Stimulated activated CD4-positive, alpha-beta T cell treated with anti-CD3 and anti-CD28 coated beads, TNF-alpha, amount 100 ng/mL, for 48 hours (primary cell): ENCODE data around the gene SH2D7.

ENCODE experiments used
- DNase-seq, 3 donors: peaks; one replicate each; pipeline ENCODE4 v3.0.0-alpha.2; 2020; ENCODE audit warnings: low read depth in 3 of 3

The SH2D7 gene

DNA sequence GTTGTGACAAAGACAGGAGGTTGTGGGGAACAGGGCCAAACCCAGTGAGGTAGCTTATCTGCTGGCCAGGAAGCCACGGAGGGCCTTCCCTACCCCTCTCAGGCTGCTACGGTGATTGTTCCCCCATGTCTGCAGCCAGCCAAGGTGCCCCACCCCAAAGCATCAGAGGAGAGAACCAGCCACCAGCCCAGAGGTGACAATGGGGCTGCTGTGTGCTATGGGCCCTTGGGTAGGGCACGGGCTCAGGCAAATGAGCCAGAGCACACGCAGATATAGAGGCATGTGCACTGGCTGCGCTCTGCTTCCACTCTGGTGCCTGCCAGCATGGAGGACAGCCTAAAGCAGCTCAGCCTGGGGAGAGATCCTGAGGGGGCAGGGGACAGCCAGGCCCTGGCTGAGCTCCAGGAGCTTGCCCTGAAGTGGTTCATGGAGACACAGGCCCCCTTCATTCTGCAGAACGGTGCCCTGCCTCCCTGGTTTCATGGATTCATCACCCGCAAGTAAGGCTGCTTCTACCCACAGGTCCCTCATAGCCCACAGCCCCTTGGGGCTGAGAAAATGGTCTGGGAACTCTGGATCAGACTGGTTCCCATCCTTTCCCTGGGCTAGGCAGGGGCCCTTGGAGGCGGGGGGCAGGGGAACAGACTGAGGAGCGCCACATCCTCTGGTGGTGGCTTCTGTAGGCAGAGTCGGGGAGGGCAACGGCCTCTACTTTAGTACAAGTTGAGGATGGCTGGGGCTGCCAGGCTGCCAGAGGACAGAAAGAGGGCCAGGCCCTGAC is at the start of gene SH2D7:
TSS of gene SH2D7 (plus strand) at position 301 of the 781 bp plus-strand sequence. CDS start at position 325, 24 bp downstream.
- DNase-seq, result no peak

DNA sequence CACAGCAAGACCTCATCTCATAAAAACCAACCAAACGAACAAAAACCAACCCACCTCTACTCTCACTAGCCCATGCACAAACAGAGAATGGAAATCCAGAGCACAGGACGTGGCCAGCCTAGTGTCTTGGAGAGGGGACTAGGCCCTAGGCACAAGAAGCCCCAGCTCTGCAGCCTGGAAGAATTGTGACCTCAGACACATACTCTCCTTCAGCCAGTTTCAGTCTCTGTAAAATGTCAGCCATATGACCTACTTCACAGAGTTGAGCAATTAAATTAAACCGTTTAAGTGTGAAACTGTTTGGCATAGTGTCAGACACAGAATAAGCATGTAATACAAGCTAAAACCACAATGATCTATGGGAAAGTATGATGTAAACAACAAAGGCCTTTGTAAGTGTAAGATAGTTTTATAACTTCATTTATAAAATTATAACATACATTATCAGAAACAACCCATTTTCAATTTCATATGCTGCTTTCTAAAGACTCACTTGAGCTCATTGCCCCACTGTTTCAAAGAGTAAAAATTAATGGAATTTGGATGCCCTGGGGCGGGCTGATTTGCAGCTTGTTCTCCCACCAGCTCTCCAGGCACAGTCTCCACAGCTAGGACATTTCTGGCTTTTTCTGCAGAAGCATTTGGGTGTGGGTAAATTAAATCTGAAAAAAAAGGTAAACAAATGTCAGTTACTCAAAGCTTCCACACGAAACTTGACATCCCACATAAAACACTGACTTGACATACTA is 47.8 kb upstream of the SH2D7 start:
- no peak for DNase-seq

DNA sequence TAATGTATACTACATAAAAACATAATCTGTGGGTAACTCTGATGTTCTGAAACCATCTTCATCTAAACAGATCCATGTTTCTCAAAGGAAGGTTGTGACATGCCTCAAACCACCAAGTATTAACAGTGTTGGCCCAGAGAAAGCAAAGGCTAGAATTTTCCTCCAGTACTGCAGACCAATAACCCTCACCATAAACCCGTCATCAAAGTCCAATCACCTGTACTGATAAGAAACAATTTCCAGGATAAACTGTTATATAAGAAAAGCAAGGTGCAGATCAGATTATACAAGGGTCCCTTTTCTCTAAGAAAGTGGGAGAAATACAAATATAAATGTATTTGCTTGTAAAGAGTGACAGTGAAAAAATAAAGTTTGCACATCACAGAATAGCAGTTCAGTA is 47.2 kb upstream of the SH2D7 start:
- no peak for DNase-seq

DNA sequence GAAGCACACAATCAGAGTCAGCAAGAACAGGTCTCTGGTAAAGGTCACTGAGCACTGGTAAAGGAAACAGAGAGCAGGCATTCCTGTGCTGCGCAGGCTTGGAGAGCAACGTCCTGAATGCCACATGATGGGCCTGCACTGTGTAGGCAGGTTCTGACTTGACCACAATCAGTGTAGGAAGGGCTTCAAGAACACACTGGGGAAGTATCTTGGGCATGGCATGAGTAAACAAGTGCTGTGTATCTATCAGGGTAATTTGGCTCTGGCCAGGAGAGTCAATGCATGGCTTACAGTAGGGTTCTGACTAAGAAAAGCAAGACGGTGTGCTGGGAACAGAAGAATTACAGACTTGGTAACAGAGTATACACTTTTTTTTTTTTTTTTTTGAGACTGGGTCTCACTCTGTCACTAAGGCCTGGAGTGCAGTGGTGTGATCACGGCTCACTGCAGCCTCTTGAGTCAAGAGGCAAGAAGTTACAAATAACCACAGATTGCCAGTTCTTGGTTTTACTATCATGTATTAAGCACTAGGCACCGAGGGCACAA is 45.5 kb upstream of the SH2D7 start:
- no peak for DNase-seq

DNA sequence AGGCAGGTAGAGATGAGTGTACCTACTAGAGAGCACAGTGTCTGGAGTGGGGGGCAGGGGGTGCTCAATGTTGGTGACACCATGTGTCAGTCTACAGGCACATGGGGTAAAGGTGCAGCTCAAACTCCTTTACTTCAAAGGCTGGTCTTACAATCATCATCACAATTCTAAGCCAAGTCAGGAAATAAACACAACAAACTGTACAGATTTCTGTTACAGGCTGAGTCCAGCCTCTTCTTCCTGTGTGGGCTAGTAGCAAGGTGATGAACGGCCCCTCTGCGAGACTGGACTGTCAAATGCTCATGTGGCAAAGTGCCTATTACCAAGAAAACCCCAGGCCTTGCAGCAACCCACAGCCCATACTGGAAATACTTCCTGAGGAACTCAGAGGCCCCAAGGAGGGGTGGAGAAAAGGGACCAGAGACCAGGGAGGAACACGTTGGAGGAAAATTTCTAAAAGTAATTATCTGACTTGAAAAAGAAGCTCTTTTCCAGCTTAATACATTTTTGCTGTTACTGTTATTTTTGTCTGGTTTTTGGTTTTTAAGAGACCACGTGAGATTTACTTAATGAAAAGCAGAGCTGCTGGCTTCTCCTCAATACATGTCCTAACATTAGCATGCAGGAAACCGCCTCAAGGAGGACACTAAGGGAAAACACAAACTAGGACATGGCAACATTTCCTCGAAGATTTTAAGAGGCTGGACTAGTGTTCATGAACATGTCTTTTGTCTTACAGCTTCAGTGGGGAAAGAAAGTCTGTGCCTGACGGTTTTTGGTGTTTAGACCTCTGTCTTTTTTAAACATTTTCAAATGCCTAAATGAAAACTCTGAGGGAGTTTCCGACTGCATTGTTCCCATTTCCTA is 44.4 kb upstream of the SH2D7 start:
- no peak for DNase-seq

DNA sequence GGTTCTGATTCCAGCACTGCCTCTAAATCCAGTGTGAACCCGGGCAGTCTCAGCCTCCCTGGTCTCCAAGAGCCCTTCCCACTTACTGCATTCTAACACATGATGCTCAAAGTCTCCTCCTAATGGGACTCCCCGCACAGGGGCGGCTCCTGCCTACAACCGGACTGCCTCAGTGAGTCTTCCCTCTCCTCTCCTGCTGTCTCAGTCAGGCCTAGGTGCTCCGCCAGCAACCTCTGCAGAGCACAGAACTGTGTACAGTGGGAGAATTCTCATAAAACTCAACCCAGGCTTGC is 43.8 kb upstream of the SH2D7 start:
- no peak for DNase-seq

DNA sequence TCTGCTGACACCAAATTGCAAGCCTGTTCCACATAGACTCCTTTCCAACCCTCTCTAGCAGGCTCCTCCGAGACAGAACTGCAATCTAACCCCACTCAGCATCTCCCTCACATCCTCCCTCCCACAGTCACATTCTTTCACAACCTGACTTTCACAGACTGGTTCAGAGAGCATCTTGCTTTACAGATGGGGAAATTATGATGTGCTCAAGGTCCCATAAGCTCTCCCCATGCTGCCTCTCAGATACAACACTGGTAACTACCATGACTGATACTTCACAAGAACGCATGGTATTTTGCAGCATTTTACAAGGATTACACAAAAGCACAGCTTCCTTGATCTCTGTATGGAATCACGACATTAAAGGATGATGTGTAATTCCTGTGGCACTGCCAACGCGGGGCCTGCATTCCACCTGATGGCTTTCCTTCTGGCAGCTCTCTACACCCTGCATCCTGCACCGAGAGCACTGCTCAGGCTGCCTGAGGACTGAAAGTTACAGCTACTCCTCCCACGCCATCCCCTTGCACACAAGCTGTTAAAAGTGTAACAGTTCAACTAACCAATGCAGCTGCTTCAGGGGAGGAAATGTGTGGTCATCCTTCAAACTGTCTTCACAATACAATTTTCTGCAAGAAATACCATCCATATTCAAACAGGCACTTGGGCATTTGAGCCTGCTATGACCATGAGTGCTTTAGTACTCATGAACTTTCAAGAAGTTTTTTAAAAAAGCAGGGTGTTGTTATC is 42.5 kb upstream of the SH2D7 start:
- DNase-seq, result peak in 1 of 3 donors; percentile 70

DNA sequence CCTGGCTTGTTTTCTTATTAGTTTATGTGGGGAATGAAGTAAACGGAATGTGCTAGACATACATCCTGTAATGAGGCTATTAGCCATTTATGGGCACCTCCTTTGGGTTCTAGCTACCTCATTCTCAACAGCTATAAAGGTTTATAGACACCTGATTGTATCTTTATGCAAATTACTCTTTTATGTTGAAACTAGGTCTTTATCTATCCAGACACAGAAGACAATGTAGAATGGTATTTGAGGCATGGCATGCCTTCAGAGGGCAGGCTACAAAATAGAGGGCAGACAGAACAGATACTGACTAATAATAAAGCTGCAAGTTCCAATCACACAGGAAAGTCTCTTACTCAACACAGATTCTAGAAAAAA is 41.9 kb upstream of the SH2D7 start:
- DNase-seq, result no peak

DNA sequence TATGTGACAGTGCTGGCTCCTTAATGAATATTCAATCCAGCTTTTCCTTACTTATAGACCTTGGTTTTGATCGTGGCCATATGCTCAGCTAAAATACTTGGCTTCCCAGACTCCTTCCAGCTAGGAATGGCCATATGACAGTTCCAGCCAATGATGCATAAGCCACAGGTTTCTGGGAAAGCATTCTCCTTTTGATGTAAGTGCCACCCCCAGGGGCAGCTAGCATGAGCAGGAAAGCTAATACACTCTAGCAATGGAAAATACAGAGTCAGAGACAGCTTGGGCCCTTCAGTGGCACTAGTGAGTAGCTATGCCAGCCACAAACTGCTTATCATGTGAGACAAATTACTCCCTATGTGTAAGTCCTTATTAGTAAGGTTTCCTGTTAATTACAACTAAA is 41.5 kb upstream of the SH2D7 start:
- no peak for DNase-seq

DNA sequence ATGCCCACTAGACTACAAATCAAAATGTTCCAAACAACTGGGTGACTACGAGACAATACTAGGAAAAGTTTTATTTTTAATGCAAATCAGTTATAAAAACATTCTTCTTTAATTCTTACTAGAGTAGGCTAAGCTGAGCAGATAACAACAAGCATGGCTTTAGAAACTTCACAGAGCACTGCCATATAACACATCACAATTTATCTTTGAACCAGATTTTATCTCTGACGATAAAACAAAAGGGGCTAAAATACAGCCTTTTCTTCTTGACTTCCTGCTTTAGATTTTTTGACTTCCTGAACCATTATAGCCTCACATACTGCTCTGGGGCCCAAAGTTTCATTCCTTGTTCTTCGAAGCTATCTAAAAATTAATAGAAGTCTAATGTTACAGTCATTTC is 40.8 kb upstream of the SH2D7 start:
- DNase-seq, result no peak

DNA sequence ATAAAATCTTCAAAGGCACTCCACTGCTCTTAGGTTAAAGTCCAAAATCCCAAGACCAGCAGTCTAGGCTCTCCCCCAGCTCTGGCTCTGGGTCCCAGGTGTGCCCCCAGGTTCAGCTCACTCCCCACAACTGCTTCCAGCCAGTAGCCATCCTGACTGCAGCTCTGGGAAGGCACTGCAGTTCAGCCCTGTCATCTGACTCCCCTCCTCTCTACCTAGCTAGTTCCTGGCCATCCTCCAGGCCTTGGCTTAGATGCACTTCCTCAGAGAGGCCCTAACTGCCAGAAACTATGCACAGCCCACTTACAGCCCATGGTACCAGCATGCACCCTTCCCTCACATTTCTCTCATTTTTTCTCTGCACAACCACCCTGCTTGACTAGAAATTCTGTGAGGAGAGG is 40.4 kb upstream of the SH2D7 start:
- DNase-seq, result no peak

DNA sequence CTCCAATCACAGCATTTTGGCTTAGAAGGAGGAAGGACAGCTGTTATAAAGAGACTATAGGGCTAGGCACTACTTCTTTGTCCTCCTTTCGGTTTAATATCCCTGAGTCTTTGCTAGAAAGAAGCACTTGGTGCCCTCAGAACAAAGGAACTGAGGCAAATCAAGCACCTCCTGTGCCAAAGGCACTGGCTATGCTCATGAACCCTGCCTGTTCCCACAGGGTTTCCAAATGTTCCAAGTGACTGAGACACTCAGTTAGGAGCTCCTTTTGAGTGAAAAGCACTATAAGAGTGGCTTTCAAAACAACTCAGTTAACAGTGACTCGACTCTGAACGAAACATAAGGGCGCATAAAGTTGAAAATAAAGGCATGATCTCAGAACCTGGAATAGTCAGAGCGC is 39.8 kb upstream of the SH2D7 start:
- no peak for DNase-seq

DNA sequence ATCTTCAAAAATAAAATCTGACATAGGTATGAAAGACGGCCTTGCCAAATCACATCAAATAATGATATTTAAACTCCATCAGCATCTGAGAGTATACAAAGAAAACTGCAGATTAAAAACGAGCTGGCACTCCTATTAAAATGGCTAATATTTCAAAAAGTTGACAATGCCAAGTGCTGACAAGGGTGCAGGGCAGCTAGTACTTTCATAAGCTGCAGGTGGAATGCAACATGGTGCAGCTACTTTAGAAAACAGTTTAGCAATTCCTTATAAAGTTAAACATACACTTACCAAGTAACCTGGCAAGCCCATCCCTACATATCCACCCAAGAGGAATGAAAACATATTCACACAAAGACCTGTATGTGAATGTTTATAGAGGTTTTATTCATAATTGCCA is 37.8 kb upstream of the SH2D7 start:
- no peak for DNase-seq

DNA sequence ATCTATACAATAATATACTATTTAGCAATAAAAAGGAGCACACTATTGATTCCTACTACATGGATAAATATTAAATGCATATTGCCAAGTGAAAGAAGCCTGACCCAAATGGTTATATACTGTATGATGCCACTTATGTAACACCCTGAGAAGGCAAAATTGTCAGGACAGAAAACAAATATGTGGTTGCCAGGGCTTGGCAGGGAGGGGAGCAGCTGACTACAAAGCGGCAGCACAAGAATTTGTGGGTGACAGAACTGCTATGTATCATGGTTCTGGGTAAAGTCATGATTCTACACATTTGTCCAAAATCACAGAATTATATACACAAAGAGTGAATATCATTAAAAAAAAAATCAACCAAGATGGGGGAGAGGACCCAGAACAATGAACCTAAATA is 37.4 kb upstream of the SH2D7 start:
- no peak for DNase-seq

DNA sequence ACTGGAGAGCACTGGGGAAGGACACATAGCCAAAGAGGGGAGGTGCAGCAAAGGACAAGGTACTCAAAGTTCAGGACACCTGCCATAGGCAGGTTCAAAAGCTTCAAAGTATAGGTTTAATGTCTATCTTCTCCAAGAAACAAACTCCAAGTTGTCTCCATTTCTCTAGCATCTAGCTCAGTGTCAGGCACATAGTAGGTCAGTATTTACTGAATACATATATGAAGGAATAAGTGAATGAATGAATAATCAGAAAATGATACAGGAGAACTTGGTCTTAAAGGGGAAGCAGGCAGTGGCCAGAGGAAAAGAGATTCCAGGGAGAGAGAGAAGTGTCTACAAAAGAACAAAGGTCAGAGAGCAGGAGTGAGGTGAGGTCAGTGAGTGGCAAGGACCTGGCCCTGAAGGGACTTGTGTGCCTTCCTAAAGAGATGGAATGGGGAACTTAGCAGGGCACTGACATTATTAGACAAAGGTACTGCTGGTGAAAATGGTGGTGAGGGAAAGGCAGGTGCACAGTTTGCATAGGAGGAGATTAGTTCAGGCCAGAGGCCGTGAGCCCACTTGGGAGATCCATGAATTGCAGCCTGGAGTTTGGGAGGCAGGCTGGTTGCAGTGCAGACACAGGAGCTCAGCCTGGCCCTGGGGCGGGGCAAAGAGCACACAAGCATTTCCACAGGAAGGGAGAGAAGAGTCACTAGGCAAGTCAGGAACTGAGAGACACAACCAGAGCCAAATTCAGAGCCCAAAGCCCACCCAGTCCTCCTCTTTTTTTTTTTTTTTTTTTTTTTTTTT is 36.2 kb upstream of the SH2D7 start:
- no peak for DNase-seq

DNA sequence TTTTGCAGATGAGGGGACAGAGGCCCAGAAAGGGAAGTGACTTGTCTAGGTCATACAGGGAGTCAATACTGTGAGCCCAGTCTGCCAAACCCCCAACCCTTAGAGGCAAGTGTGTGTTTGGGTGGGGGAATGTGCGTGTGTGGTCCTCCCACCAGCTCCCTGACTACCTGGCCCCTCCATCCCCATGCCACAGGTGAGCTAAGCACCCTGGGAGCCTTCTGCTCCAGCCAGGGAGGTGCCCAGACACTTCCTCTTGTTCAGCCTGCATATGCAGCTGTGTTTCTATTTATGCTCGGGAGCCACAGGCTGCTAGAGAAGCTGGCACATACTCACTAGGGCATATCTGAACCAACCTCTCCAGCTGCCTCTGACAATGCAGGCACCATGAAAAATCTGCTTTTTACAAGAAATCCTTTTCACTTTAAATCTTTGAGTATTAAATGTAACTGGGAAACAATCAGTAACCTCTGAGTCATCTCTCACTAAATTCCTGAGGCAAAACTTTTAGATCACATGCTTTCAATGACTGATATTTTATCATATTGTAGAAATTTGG is 35.6 kb upstream of the SH2D7 start:
- no peak for DNase-seq

DNA sequence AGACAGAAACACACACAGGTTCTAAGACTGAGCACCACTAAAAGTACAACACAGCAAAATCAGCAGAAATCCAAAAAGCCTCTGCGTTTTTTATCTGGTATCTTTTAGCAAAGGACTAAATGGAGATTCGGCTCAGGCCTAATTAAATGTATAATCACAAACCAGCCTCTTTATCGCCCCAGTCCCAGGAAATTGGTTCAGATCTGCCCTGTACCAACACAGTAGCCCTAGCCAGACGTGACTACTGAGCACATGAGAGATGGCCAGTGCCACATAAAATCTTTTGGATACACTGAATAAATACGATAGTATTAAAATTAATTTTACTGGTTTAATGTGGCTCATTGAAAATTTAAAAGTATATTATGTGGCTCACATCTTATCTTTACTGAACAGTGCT is 34.6 kb upstream of the SH2D7 start:
- DNase-seq, result no peak

DNA sequence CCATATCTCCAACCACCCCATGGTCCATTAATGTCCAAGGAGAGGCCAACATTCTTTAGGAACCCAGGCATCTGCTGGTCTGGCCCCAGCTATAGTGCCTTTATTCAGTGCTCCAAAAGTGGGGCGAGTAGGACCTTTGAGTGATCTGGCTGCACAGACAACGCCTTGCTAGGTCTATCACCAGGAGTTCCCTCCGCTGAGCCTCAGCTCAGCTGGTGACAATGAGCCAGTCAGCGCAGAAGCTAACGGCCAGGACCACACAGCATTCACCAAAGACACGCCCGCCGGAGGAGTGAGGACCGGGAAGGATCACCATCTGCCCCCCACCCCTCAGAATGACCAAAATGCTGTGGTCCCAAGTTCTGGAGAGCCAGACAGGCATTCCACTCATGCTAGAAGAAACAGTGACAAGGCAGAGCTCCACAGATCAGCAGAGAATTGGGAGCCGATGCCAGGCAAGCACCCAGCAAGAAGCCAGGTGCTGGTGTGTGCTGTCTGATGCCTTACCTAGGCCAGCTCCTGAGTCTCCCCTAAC is 33.9 kb upstream of the SH2D7 start:
- DNase-seq, result no peak

DNA sequence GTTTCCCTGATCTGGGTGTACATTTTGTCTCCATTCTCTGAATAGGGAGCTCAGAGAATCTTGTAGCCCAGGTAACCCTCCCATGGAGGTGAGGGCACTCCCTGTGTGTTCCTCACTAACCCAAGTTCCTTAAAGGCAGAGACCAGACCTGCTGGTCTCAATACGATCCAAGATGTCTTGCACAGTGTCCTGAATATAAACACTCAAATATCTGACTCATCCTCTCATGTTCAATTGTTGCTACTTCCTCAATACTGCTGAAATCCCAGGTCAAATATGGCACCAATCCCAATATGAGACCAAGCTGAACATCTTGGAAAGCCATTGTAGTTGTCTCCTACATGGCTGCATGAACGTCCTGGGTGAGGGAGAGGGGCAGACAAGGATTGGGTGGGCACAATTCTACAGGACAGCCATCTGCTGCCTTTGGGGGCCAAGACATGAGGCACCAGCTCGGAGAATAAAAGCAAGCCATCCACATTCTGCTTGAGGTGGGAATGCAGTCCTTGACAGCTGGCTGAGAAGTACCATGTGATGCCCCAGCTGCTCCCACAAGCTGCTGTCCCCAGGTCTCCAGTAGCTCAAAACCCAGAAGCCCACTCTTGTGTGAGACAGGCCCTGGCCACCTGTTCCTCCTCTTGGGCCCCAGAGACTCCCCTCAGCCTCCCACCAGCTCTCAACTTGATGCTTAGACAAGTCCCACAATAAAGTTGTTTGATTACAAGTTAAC is 33.1 kb upstream of the SH2D7 start:
- no peak for DNase-seq

DNA sequence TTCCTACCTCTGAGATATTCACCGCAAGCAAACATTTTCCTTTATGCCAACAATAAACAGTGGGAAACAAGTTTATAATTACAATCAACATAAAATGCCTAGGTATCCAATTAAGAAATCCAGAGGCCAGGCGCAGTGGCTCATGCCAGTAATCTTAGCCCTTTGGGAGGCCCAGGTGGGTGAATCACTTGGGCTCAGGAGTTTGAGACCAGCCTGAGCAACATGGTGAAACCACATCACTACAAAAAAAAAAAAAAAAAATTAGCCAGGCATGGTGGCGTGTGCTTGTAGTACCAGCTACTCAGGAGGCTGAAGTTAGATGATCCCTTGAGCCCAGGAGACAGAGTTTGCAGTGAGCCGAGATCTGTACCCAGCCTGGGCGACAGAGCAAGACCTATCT is 32.1 kb upstream of the SH2D7 start:
- DNase-seq, result no peak
